Upper lobe of left lung (tissue), 6 donors: ENCODE results near the gene PROS1. TPM values are rescaled to one million over a fixed set of nuclear protein-coding genes. Genes with fewer than 3 reads are reported as not detected.
A peak's percentile ranks its signal among the peaks of the same experiment; 100 is the strongest.

Source experiments
- ATAC-seq, 2 donors: fragments of 200-7000 bp; cut with Tn5 transposase; one replicate each; pipeline ENCODE4 v1.9.1; 2022; ENCODE audit warnings: mild to moderate bottlenecking in 2 of 2, moderate library complexity in 2 of 2; ENCODE audit not compliant: low FRiP score in 2 of 2
- DNase-seq, 2 donors: peaks; one replicate each; pipeline ENCODE4 v3.0.0-alpha.2; 2019 to 2020
- H3K27ac ChIP-seq, 4 donors: fragments of 200-600 bp; sonication (generic); one replicate each; pipeline ENCODE4 v1.5.1; 2016 to 2019
- H3K27me3 ChIP-seq, 4 donors: fragments of 200-600 bp; sonication (generic); one replicate each; pipeline ENCODE4 v1.5.1; 2017 to 2019
- H3K36me3 ChIP-seq, 4 donors: fragments of 200-600 bp; sonication (generic); one replicate each; pipeline ENCODE4 v1.5.1; 2016 to 2019
- H3K4me1 ChIP-seq, 4 donors: fragments of 200-600 bp; sonication (generic); one replicate each; pipeline ENCODE4 v1.5.1; 2018 to 2019
- H3K4me3 ChIP-seq, 4 donors: fragments of 200-600 bp; sonication (generic); one replicate each; pipeline ENCODE4 v1.5.1; 2017 to 2019; ENCODE audit warnings: mild to moderate bottlenecking in 2 of 4, moderate library complexity in 1 of 4
- H3K9me3 ChIP-seq, 4 donors: fragments of 200-600 bp; sonication (generic); one replicate each; pipeline ENCODE4 v1.5.1; 2018 to 2019
- CTCF ChIP-seq, 6 experiments: fragments of 450-650 bp in 4 of 6; fragments of 200-600 bp in 2 of 6; sonication (generic) in 2 of 6; IDR thresholded peaks; one replicate each; pipeline ENCODE4 v1.5.1; 2016 to 2019; ENCODE audit warnings: antibody characterized with exemption in 6 of 6
- EP300 ChIP-seq, 4 donors: sonication (generic); formaldehyde crosslinking; IDR thresholded peaks; one replicate each; pipeline ENCODE4 v1.5.1; 2017; ENCODE audit warnings: antibody characterized with exemption in 4 of 4, control low read depth in 2 of 4
- POLR2A ChIP-seq, 4 donors: fragments of 450-650 bp; IDR thresholded peaks; one replicate each; pipeline ENCODE4 v1.5.1; 2016 to 2017; ENCODE audit warnings: antibody characterized with exemption in 4 of 4, mild to moderate bottlenecking in 2 of 4
- POLR2AphosphoS5 ChIP-seq, 2 donors: sonication (generic); formaldehyde crosslinking; IDR thresholded peaks; one replicate each; pipeline ENCODE4 v1.5.1; 2017; ENCODE audit warnings: antibody characterized with exemption in 2 of 2
- WGBS, 2 donors: methylation state at CpG; one replicate each; pipeline ENCODE4 v1.1.5; 2017 to 2018; 5-methylcytosine and 5-hydroxymethylcytosine counted together
- total RNA-seq, 6 donors: library from RNA; depleted of rRNA in 4 of 6; stranded (reverse); fragments of >200 nt in 4 of 6; gene quantifications; one replicate each; pipeline versions ENCODE4 v1.1.0 to v1.2.1, GENCODE V29; 2016 to 2021
- donor health status: DM: no; HTN: no; CAD: no; lungs with moderate emphysema.
- donor health status: DM: no; HTN: yes; CAD: no; lungs with severe emphysema.

The PROS1 gene
- total RNA-seq, 6 donors from 2014 or later = 32.5 to 81.8 (median 49.4) TPM

GRCh38 chr3:94012185-94012584 lies 38.5 kb upstream of the PROS1 start:
- no peaks in the 10 kb centered on the region for H3K9me3 ChIP-seq
- no peak for ATAC-seq
- TF ChIP-seq EP300 (IDR thresholded peaks at IDR 0.05) (no peak), POLR2AphosphoS5 (IDR thresholded peaks at IDR 0.05) (no peak), POLR2A (IDR thresholded peaks at IDR 0.05) (no peak), CTCF (IDR thresholded peaks at IDR 0.05) (no peak)
- no peak overlapping the region for H3K4me3 ChIP-seq
- 52 to 67% methylated on average over 1 of the region's 1 CpG for WGBS, 2 donors
- H3K27ac ChIP-seq = no peak overlapping the region
- no peaks in the 10 kb centered on the region for H3K27me3 ChIP-seq
- no peaks in the 10 kb centered on the region for H3K4me1 ChIP-seq
- no peak for DNase-seq
- peaks cover 0 to 2% (median 0%) of the 10 kb centered on the region in 4 donors for H3K36me3 ChIP-seq

- WGBS, 2 donors = 78 to 81% methylated on average over 3 of the region's 3 CpGs
- no peaks in the 10 kb centered on the region for H3K4me1 ChIP-seq
- H3K27ac ChIP-seq = peak overlapping the region in 1 of 4 donors; percentile 1
- DNase-seq (no peak), ATAC-seq (peak in 1 of 2 donors; percentile 58)
- peaks cover 0 to 2% (median 0%) of the 10 kb centered on the region in 4 donors for H3K36me3 ChIP-seq
- no peak overlapping the region for H3K4me3 ChIP-seq
- TF ChIP-seq EP300 (IDR thresholded peaks at IDR 0.05) (no peak), POLR2AphosphoS5 (IDR thresholded peaks at IDR 0.05) (no peak), CTCF (IDR thresholded peaks at IDR 0.05) (no peak), POLR2A (IDR thresholded peaks at IDR 0.05) (no peak)
- no peaks in the 10 kb centered on the region for H3K27me3 ChIP-seq
- no peaks in the 10 kb centered on the region for H3K9me3 ChIP-seq
Observed at GRCh38 chr3:94011233-94011711, 37.6 kb upstream of the PROS1 start.

- 90 to 99% methylated on average over 2 of the region's 2 CpGs for WGBS, 2 donors
- no peaks in the 10 kb centered on the region for H3K9me3 ChIP-seq
- H3K4me3 ChIP-seq = no peak overlapping the region
- peaks cover 0 to 2% (median 0%) of the 10 kb centered on the region in 4 donors for H3K36me3 ChIP-seq
- no peak overlapping the region for H3K27ac ChIP-seq
- peaks cover 0 to 4% (median 0%) of the 10 kb centered on the region in 4 donors for H3K4me1 ChIP-seq
- TF ChIP-seq POLR2AphosphoS5 (IDR thresholded peaks at IDR 0.05) = no peak
- no peak for TF ChIP-seq CTCF (IDR thresholded peaks at IDR 0.05)
- TF ChIP-seq EP300 (IDR thresholded peaks at IDR 0.05) = no peak
- no peak for TF ChIP-seq POLR2A (IDR thresholded peaks at IDR 0.05)
- ATAC-seq = no peak
- DNase-seq = no peak
- H3K27me3 ChIP-seq = no peaks in the 10 kb centered on the region
Observed at GRCh38 chr3:94009608-94010007, 35.9 kb upstream of the PROS1 start.

GRCh38 chr3:94008253-94008652 lies 34.6 kb upstream of the PROS1 start:
- TF ChIP-seq EP300 (IDR thresholded peaks at IDR 0.05) (no peak), CTCF (IDR thresholded peaks at IDR 0.05) (no peak), POLR2A (IDR thresholded peaks at IDR 0.05) (no peak), POLR2AphosphoS5 (IDR thresholded peaks at IDR 0.05) (no peak)
- H3K9me3 ChIP-seq = no peaks in the 10 kb centered on the region
- peaks cover 0 to 12% (median 0%) of the 10 kb centered on the region in 4 donors for H3K4me1 ChIP-seq
- DNase-seq = no peak
- no peak overlapping the region for H3K4me3 ChIP-seq
- WGBS, 2 donors = 72 to 74% methylated on average over 2 of the region's 2 CpGs
- ATAC-seq = no peak
- H3K27ac ChIP-seq = no peak overlapping the region
- H3K36me3 ChIP-seq = no peaks in the 10 kb centered on the region
- H3K27me3 ChIP-seq = no peaks in the 10 kb centered on the region

GRCh38 chr3:94004301-94004910 lies 30.7 kb upstream of the PROS1 start:
- WGBS, 2 donors = 2 to 3% methylated on average over 4 of the region's 4 CpGs

More at GRCh38 chr3:94004301-94004910, 30.7 kb upstream of the PROS1 start:
- peak overlapping the region in 2 of 4 donors; percentile 21 to 25 for H3K4me3 ChIP-seq
- TF ChIP-seq EP300 (IDR thresholded peaks at IDR 0.05) (no peak), CTCF (IDR thresholded peaks at IDR 0.05) (peak; percentile 41 to 79 (median 68)), POLR2A (IDR thresholded peaks at IDR 0.05) (no peak)
- DNase-seq (no peak), ATAC-seq (peak; percentile 70 to 89)
- peak overlapping the region in 2 of 4 donors; percentile 52 to 61 for H3K27ac ChIP-seq
- H3K36me3 ChIP-seq = no peaks in the 10 kb centered on the region
- no peaks in the 10 kb centered on the region for H3K9me3 ChIP-seq
- no peaks in the 10 kb centered on the region for H3K27me3 ChIP-seq
- peaks cover 5 to 19% (median 10%) of the 10 kb centered on the region in 4 donors for H3K4me1 ChIP-seq
